Glomerular endothelial cell (primary cell): ENCODE results near the gene RPL10A. TPM values are rescaled to one million over a fixed set of nuclear protein-coding genes. Genes with fewer than 3 reads are reported as not detected.

Experiments used
- DNase-seq: peaks from one replicate; pipeline ENCODE4 v3.0.0-alpha.2; 2011; ENCODE audit warnings: low read depth, low spot score; ENCODE audit errors: extremely low read depth
- total RNA-seq: library from RNA; depleted of rRNA; stranded (reverse); fragments of >200 nt; gene quantifications from 2 replicates; pipeline ENCODE4 v1.2.3, GENCODE V29; 2015

RPL10A gene
- total RNA-seq, 1 donor from 2014 or later, result 885 TPM

DNA sequence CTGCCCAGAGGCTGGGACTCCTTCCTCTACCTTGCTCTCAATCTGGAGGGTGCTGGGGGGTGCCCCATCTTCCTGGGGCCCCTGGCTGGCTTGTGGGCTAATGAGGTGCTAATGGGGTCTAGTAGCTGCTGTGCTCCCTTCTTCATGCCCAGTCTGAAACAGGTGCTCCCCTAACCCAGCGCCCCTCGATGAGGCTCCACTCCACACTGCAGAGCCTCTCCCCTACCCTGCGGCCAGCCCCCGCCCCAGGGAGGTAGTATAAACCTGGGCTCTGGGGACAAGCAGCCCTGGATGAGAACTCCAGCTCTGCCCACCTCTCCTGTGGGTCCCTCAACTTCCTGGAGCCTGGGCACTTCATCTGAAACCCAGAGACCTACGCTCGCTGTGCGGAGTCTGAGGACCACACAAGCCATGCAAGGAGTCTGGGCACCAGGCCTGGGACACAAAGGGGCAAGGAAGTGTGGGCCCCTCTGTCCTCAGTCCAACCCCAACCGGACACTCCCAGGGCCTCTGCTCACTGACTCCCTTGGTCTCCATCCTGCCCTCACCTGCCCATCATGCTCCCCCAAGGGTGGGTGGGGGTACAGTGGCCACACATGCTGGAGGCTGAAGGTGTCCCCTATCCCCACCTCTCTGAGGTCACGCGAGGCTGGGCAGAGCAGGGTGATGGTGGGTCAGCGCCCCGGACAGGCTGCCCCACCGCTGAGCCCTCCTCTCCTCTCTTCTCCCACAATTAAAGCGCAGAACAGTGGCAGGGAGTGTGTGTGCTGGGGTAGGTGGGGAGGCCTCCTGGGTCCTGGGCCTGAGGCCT lies 6.1 kb downstream of the RPL10A start:
- DNase-seq, result no peak

- DNase-seq, result no peak
These were observed 6.9 kb downstream of the RPL10A start for GRCh38 chr6:35474942-35475570.

GRCh38 chr6:35475573-35475972 lies 7.4 kb downstream of the RPL10A start:
- no peak for DNase-seq

DNA sequence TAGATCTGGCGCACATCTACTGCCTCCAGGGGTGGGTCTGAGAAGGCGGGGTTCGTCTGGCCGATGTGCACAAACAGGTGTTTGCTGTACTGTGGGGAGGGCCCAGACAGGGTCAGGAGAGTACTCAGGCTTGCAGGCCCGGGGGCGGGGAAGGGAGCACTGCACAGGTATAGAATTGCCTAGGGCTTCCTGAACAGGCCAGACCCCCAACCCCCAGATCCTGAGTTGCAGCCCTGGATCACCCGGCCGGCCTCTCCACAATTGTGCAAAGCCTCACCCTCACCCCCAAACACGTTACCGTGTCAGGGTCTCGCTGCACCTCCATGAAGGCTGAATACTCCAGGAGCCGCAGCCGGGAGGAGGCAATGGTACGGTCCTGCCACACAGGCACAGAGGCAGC lies 7.8 kb downstream of the RPL10A start:
- no peak for DNase-seq

GRCh38 chr6:35477028-35477427 lies 8.8 kb downstream of the RPL10A start:
- DNase-seq, result no peak

DNA sequence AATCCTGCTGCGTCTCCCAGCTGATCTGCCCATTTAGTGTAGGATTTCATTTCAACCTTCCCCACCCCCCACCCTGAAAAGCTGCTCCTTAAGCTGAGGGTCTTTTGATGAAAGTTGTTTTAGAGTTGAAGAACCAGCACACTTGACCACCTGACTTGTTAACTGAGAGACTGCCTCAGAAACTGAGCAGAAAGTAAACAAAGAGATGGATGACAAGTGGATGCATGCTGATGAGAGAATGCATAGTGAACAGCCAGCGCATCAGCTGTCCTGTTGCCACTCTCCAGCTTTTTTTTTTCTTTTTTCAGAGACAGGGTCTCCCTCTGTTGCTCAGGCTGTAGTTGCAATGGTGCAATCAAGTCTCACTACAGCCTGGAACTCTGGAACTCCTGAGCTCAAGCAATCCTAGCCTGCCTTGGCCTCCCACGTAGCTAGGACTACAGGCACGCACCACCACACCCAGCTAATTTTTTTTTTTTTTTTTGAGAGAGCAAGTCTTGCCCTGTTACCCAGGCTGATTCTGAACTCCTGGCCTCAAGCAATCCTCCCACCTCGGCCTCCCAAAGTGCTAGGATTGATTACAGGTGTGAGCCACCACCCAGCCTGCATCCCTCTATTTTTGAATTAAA lies 9.5 kb downstream of the RPL10A start:
- DNase-seq, result no peak

GRCh38 chr6:35478259-35478658 lies 10.1 kb downstream of the RPL10A start:
- no peak for DNase-seq

DNA sequence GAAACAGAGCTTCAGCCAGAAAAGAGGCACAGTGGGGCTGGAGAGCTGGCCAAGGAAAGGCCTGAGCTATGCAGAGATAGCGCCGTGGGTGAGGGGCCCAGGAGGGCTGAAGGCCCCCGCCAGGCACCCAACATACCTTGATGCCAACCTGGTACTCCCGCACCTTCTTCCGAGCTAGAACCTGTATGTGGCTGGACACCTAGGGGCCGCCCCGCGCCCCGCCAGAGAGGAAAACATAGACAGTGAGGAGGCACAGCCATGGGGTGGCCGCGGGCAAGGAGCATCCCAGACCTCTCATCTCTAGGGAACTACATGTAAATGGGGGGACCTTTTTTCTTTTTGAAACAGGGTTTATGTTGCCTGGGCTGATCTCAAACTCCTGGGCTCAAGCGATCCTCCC lies 12.0 kb downstream of the RPL10A start:
- no peak for DNase-seq

DNA sequence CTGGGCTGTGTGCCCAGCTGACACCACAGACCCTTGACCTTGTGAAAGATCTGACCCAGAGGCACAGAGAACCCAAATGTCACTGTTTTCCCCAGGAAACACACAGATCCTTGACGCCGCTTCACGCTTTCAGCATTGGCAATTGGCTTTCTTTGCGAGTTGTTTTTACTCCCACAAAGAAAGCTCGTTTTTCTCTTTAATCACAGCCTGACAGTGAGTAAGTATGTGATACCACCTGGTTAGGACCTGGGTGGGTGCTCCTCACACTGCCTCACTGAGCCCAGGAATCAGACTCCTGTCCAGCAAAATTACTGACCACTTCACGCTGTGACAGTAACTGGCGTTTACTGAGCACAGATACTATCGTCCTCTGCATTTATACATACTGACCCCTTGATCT lies 13.0 kb downstream of the RPL10A start:
- DNase-seq, result no peak

DNA sequence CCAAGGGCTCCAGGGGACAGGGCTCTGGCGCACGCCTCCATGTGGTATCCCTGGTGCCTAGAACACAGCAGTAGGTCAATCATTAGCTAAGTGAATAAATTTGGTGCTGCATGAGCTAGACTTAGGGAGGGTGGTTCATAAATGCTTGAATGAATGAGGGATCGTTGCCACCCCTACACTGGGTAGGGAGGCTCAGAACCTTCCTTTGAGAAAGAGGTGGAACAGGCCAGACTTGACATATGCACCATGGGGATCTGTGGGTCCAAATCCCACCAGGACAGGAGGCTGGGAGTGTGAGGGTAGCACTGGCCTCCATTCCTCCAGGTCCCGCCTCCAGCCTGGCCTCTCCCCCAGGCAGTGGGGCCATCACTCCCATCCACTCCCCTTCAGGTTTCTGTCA lies 14.9 kb downstream of the RPL10A start:
- no peak for DNase-seq

DNA sequence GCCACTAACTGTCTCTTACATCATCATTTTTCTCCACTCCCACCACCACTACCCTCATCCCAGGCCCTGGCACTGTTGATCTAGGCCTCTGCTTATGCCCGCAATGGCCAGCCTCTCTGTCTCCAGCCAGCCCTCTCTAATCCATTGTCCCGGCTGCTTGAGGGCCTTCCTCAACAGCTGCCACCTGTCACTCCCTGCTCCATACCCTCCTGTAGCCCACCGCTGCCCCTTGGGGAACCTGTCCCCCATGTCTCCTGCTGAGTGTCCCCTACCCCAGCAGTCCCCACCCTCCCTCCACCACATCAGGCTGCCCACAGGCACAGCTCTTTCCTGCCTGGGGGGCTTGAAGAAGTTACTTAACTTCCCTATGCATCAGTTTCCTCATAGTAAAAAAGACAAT lies 15.3 kb downstream of the RPL10A start:
- no peak for DNase-seq

- no peak for DNase-seq
These were observed 15.9 kb downstream of the RPL10A start for GRCh38 chr6:35483893-35484645.

DNA sequence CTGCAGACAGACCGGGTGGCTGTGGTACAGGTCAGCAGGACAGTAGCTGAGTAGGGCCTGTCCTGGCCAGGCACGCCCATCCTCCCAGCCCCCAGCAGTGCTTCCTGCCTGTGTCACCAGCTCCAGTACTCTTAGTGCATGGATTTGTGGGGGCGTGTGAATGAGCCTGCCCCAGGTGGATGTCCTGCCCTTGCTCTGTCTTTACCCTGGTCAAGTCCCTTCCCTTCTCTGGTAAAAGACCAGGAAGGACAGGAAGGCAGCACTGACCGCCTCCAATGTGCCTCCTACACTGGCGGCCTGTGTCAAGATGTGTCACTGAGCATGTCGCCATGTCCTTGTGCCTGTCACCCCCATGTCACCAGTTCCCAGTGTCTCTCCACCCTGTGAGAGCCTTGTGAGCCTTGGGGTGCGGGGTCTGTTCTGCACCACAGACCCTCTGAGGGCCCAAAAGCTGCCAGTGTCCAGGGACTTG lies 16.8 kb downstream of the RPL10A start:
- no peak for DNase-seq

DNA sequence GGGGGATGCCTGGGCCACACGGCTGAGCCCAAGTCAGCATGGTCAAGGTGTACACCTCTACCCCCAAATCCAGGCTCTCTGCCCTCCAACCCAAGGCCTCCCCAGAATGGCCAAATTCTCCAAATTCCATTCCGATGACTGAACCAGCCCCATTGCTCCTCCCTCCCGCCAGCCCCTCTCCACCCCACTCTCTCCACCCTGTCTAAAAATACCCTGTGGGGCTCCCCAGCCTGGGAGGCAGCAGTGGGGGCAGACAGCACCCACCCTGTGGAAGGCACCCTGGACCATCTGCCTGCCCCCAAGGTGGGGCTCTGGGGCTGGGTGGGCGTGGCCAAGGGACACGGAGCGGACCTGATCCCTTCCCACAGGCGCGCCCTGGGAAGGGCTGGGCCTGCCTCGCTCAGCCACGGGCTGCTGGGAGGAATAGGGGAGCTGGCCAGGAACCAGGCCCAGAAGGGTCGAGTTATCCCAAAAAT lies 17.2 kb downstream of the RPL10A start:
- DNase-seq, result no peak

GRCh38 chr6:35486005-35486925 lies 18.1 kb downstream of the RPL10A start:
- DNase-seq, result no peak

DNA sequence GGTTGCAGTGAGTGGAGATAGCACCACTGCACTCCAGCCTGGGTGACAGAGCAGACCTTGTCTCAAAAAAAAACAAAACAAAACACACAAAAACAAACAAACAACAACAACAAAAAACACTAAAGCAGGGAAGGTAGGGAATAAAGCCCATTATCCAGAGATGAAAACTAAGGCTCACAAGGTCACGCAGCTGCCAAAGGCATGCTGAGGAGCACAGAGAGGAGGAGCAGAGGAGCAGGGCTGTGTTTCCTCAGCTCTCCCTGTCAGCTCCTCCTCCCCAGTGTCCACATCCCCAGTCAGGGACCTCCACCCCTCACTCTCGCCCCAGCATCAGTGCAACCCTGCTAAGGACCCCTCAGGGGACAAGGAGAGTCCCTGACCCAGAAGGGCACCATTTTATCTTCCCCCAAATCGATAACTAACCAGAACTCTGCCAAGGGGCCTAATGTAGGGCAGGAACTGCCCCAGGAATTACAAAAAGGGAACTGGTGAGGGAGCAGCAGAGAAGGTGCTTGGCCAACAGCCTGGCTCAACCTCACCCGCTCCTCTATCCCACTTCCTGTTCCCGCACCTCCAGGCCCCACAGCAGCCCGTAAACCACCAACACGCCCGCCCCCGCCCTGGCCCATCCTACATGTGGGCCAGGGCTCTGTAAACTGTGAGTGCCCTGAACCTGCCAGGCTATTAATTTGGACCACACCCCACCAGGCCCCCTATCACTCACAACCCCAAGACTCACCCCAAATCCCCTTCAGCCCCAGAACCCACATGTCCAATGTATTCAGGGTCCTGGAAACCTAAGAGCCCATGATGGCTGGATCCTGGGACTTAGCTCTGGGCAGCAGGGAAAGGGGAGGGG lies 19.7 kb downstream of the RPL10A start:
- DNase-seq, result no peak

- DNase-seq, result no peak
These were observed 20.3 kb downstream of the RPL10A start for GRCh38 chr6:35488517-35488862.

- DNase-seq, result no peak
These were observed 20.9 kb downstream of the RPL10A start for GRCh38 chr6:35489066-35489465.
